ENCODE measurements around the gene ABHD11.
"Not testable (repeated sequence)": the region's sequence is repeated elsewhere in the genome, so short reads cannot be mapped to it uniquely, and the experiment has no call there.

Gene ABHD11

DNA sequence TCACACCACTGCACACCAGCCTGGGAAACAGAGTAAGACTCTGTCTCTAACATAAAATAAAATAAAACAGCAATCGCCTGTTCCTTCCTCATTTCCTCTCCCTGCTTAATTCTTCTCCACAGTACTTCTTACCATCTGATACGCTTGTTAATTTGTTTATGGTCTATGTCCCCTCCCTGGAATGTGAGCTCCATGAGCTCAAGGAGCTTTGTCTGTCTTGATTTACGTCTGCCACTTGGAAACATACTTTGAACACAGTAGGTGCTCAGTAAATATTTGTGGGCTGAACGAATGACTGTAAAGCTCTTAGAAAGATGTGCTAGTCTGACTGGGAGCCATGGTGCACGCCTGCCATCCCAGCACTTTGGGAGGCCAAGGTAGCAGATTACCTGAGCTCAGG, 10.1 kb downstream of the ABHD11 start:
- no peaks in the 10 kb centered on the region for H3K36me3 ChIP-seq
- H3K27ac ChIP-seq, result no peak overlapping the region
- peaks cover 0 to 6% (median 0%) of the 10 kb centered on the region in 4 donors for H3K4me1 ChIP-seq
- peaks cover 0 to 22% of the 10 kb centered on the region in 2 donors for H3K27me3 ChIP-seq
- intact Hi-C loops (cut with DNase I; ENCODE audit: low total_unique reads), result no loop called here
- H3K9me3 ChIP-seq, result no peaks in the 10 kb centered on the region
- no peak for DNase-seq
- TF ChIP-seq, protein P1, sequence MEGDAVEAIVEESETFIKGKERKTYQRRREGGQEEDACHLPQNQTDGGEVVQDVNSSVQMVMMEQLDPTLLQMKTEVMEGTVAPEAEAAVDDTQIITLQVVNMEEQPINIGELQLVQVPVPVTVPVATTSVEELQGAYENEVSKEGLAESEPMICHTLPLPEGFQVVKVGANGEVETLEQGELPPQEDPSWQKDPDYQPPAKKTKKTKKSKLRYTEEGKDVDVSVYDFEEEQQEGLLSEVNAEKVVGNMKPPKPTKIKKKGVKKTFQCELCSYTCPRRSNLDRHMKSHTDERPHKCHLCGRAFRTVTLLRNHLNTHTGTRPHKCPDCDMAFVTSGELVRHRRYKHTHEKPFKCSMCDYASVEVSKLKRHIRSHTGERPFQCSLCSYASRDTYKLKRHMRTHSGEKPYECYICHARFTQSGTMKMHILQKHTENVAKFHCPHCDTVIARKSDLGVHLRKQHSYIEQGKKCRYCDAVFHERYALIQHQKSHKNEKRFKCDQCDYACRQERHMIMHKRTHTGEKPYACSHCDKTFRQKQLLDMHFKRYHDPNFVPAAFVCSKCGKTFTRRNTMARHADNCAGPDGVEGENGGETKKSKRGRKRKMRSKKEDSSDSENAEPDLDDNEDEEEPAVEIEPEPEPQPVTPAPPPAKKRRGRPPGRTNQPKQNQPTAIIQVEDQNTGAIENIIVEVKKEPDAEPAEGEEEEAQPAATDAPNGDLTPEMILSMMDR (IDR thresholded peaks at IDR 0.05), result no peak
- H3K4me3 ChIP-seq, result no peak overlapping the region

GRCh38 chr7:73727952-73728351, 10.7 kb downstream of the ABHD11 start:
- intact Hi-C loops (cut with DNase I; ENCODE audit: low total_unique reads), result no loop called here
- H3K4me1 ChIP-seq, result peaks cover 0 to 6% (median 0%) of the 10 kb centered on the region in 4 donors
- no peak overlapping the region for H3K27ac ChIP-seq
- H3K36me3 ChIP-seq, result no peaks in the 10 kb centered on the region
- no peaks in the 10 kb centered on the region for H3K9me3 ChIP-seq
- no peak for DNase-seq
- TF ChIP-seq, protein P1 (IDR thresholded peaks at IDR 0.05), result no peak
- H3K27me3 ChIP-seq, result peaks cover 0 to 22% of the 10 kb centered on the region in 2 donors
- no peak overlapping the region for H3K4me3 ChIP-seq

DNA sequence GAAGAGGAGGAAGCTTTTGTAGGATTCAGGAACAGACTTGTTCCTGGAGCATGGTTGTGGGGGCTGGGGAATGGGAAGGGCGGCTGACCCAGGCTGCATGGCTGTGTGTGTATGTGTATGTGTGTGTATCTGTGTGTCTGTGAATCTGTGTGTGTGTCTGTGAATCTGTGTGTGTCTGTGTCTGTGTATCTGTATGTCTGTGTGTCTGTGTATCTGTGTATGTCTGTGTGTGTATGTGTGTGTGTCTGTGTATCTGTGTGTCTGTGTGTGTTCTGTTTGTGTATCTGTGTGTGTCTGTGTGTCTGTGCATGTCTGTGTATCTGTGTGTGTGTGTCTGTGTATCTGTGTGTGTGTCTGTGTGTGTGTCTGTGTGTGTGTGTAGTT, 12.5 kb downstream of the ABHD11 start:
- H3K4me3 ChIP-seq, result no peak overlapping the region
- peaks cover 0 to 22% of the 10 kb centered on the region in 2 donors for H3K27me3 ChIP-seq
- intact Hi-C loops (cut with DNase I; ENCODE audit: low total_unique reads), result loop anchor here (1.0 kb wide), 1 partner anchor 118 kb away; no protein-coding TSS in a partner anchor
- no peaks in the 10 kb centered on the region for H3K9me3 ChIP-seq
- DNase-seq, result no peak
- TF ChIP-seq, protein P1 (IDR thresholded peaks at IDR 0.05), result no peak
- no peak overlapping the region for H3K27ac ChIP-seq
- peaks cover 0 to 15% (median 11%) of the 10 kb centered on the region in 4 donors for H3K4me1 ChIP-seq
- no peaks in the 10 kb centered on the region for H3K36me3 ChIP-seq

- H3K4me3 ChIP-seq, result no peak overlapping the region
- peaks cover 0 to 22% of the 10 kb centered on the region in 2 donors for H3K27me3 ChIP-seq
- intact Hi-C loops (cut with DNase I; ENCODE audit: low total_unique reads), result loop anchor here (5.0 kb wide), 2 partner anchors 42 to 102 kb away; partner anchors contain the start of genes BUD23, DNAJC30 and MLXIPL
- no peaks in the 10 kb centered on the region for H3K9me3 ChIP-seq
- peaks cover 0 to 30% (median 26%) of the 10 kb centered on the region in 4 donors for H3K4me1 ChIP-seq
- TF ChIP-seq, protein P1 (IDR thresholded peaks at IDR 0.05), result no peak
- H3K36me3 ChIP-seq, result no peaks in the 10 kb centered on the region
- no peak overlapping the region for H3K27ac ChIP-seq
- DNase-seq, result no peak
Observed at GRCh38 chr7:73723813-73724212, 14.8 kb downstream of the ABHD11 start.

DNA sequence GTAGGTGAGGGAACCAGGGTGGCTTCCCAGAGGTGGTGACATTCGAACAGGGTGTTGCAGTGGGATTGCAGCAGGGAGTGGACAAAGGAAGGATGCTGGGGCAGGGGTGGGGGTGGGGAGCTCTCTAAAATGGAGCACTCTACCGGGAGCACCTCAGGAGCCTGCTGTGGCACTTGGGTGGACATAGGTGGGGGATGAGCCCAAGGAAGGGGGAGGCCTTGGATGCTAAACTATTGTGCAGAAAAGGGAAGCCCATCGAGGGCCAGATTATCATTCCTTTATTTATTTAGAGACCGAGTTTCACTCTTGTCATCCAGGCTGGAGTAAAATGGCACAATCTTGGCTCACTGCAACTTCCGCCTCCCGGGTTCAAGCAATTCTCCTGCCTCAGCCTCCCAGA, 15.8 kb downstream of the ABHD11 start:
- no peaks in the 10 kb centered on the region for H3K9me3 ChIP-seq
- peaks cover 0 to 17% of the 10 kb centered on the region in 2 donors for H3K27me3 ChIP-seq
- TF ChIP-seq, protein P1 (IDR thresholded peaks at IDR 0.05), result no peak
- H3K27ac ChIP-seq, result peak overlapping the region in 1 of 2 donors; percentile 81
- no peak for DNase-seq
- H3K4me3 ChIP-seq, result no peak overlapping the region
- peaks cover 0 to 40% (median 36%) of the 10 kb centered on the region in 4 donors for H3K4me1 ChIP-seq
- intact Hi-C loops (cut with DNase I; ENCODE audit: low total_unique reads), result loop anchor here (5.0 kb wide), 2 partner anchors 40 to 100 kb away; partner anchors contain the start of genes BUD23, DNAJC30 and MLXIPL
- no peaks in the 10 kb centered on the region for H3K36me3 ChIP-seq

GRCh38 chr7:73722182-73722581, 16.4 kb downstream of the ABHD11 start:
- H3K9me3 ChIP-seq, DNase-seq, H3K36me3 ChIP-seq, H3K4me3 ChIP-seq: not testable (repeated sequence)
- intact Hi-C loops (cut with DNase I; ENCODE audit: low total_unique reads), result loop anchor here (5.0 kb wide), 2 partner anchors 40 to 100 kb away; partner anchors contain the start of genes BUD23, DNAJC30 and MLXIPL
- peak overlapping the region; percentile 72 to 81 for H3K27ac ChIP-seq
- peaks cover 0 to 13% of the 10 kb centered on the region in 2 donors for H3K27me3 ChIP-seq
- H3K4me1 ChIP-seq, result peaks cover 0 to 46% (median 42%) of the 10 kb centered on the region in 4 donors

Measured in tibial artery (tissue), 4 donors.